Effector CD8-positive, alpha-beta T cell (primary cell): ENCODE results near the gene CCNG2.
A peak's percentile ranks its signal among the peaks of the same experiment; 100 is the strongest.

Experiments
- DNase-seq: peaks from one replicate; lab custom pipeline; 2025; lab: John Stamatoyannopoulos, UW

Gene CCNG2

DNA sequence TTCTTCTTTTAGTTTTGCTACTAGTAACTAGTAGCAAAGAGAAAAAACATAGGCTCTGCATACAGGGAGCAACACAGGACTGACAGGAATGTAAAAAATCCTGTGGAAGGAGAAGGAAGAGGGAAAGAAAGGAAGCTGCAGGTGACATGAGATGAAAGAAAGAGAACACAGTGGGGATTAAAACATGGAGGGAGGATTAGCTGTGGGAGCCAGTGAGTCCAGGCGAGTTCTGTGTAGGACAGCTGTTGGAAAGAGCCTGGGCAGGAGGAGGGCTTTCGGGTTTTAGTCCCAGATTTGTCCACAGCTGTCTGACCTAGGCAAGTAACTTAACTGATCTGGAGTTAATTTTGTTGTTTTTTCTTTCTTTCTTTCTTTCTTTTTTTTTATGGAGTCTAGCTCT is 21.6 kb downstream of the CCNG2 start:
- DNase-seq, result no peak

DNA sequence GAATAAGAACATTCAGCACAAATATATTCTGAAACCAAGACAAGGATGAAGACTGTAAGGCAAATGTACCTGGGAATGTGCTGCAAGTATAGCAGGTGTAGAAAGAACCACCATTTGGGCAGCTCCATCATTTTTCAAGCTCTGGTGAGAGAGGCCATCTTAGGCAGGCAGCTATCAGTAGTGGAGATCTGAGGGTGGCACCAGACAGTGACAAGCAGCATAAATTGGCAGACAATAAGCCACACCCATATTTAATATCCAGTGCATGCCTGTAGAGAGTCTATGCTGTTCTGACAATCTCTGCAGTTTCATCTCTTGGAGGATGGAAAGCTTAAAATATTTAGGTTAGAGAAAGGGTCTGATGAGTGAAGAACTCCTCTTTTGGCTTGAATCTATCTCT is 22.5 kb downstream of the CCNG2 start:
- DNase-seq, result no peak

DNA sequence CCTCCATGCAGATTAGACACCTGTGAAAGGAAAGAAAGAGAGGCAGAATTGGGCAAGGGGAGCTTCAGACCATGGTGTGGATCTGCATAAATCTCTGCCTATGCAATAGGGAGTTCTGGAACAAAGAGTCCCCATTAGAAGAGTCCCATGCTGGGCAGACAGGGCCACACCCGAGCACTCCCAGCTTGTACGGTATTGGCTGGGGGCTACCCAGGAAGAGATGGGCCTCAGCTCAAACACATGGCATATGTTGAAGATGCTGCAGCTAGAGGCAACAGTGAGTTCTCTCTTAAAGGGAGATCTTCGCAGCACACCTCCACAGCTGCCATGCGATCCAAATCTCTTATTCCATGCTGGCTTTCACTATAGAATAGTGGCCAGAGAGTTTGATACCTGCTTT is 24.7 kb downstream of the CCNG2 start:
- no peak for DNase-seq

DNA sequence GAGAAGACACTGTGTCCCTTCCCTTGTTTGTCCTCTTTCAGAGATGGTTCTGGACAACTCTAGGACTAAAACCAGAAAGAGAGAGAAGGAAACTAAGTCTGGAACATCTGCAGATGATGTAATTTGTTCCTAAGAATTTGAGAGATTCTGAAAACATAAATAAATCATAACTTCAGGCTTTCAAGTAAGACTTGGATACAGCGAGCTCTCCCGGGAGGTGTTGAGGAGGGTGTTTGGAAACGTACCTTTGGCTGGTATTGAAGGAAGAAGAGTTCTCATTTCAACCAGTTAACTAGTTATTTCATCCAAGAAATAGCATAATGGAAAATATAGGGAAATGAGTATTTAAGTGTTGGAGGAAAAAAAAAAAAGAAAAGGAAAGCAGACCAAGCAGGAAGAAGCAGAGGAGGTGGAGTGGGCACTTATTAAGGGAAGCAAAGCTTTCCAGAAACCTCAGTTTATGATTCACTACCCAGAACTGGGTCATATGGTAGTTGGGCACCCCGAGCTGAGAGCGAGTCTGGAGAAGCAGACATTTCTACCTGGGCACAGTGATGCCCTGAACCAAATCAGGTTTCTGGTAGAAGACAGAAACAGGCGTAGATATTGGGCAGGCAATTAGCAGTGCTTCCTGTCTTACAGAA is 26.9 kb downstream of the CCNG2 start:
- DNase-seq, result no peak

DNA sequence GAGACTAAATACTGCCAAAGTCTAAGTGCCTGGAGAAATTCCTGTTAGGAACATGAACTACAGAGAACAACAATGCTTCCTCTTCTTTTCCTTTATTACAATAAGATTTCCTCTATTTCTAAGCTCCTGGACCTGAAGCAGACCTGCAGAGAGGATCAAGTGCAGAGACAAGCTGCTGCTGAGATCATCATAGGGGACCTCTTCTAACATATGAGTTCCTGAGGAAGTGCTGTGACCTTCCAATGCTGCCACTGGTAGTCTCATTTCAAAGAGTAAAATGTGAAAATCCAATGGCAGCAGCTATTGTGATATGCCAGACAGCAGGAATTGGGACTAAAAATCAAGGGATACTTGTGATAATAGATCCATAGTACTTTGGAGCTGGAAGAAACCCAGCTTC is 28.0 kb downstream of the CCNG2 start:
- no peak for DNase-seq

DNA sequence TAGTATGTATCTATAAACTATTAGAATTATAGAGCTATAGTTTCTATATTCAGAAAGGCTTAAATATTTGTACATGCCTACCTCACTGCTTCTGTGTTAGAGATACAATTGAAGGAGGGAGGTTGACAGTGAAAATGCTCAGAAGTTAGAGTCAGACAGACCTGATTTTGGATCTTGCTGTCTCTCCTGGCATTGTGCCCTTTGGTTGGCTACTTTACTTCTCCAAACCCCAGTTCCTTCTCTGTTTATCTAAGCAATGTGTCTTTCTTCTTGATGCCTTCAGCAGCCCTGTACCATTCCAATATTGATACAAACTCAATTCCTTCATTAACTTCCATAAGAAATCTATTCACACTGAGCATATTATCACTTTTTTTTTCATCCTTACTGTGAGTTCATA is 28.7 kb downstream of the CCNG2 start:
- no peak for DNase-seq

DNA sequence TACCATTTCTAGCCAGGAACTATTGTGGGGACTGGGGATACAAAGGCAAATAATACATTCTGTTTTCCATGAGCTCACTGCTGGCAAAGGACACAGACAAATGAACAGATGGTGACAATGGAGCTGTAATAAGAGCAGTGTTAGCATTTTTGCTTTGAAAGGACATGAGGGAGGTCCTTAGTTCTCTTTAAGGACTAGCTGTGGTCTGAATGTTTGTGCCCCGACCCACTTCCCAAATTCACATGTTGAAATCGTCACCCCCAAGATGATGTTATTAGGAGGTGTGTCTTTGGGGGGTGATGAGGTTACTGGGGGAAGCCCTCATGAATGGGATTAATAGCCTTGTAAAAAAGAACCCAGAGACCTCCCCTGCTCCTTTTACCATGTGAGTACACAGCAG is 30.3 kb downstream of the CCNG2 start:
- no peak for DNase-seq

DNA sequence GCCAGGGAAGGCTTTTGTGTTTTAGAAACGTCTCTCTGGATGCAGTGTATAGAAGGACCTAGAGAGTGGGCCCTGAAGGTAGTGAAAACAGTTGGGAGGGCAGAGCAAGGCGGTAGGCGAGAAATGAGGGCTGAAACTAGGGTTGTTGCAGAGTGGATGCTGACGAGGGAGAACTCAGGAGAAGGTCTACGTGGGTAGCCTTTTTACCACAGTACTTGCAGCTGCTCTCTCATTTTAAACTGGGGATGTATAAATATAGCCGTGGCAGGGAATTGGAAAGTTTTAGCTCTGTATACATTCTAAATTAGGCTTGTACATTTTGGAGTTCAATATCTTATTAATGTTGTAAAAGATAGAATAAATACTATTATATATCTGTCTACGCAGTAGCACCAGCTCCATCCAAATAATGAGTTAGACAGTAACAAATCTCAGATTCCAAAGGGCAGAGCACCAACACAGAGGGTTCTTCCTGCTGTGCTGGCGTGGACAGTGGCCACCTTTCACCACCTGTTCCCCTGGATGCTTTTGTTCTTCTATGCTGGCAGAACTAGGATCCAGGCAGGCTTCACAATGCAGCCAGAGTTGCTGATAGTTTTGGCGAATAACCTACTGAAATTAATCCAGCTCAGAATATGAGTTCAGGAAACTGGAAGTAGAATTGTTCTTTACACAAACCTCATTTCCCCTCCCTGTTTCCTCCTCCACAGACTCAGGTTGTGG is 31.7 kb downstream of the CCNG2 start:
- no peak for DNase-seq

DNA sequence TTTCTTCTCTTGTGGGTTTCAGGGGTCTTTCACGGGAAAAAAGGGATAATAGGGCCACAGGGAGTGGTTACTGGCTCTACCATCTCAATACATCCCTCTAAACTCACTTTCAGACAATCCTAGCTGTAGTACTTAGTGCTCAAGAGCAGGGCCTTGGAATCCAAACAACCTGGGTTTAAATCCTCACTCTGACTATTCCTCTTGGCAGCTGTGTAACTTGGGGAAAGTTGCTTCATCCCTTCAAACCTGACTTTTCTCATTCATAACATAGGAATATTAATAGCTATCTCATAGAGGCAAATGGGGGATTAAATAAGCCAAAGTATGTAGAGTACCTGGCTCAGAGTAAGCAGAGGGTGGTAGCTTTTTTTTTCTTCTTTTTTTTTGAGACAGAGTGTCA is 32.4 kb downstream of the CCNG2 start:
- DNase-seq, result no peak

DNA sequence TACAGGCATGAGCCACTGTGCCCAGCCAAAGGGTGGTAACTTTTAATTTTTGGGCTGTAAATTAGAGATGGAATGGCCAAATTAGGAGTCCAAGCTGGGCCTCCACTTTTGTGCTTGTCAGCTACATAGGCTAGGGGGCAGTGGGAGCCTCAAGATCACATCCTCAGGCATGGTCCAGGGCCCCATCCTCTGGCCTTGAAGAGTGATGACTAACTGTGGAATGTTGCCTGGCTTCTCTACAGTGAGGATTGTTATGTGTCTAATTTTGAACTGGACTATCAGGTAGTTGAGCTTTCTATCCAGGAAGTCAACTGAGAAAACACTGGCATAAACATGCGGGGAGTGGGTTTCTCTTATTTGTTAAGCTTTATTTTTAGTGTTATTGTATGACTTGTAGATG is 33.0 kb downstream of the CCNG2 start:
- no peak for DNase-seq

DNA sequence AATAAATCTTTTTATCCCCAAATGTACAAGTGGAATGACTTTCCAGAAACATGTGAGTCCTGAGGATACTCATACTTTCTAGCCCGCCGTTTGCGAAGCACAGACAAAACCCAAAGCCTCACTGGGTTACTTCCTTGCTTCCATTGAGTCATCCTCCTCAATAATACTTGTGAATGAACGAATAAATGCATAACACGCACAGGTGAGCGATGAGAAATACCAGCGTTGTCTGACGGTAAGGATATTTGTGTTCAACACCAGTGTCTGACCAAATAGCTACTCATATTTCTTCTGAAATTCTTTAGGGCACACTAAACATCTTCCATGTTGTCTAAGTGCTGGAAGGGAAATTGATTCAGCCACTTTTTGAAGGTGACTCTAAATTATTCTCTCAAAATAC is 36.0 kb downstream of the CCNG2 start:
- DNase-seq, result no peak

DNA sequence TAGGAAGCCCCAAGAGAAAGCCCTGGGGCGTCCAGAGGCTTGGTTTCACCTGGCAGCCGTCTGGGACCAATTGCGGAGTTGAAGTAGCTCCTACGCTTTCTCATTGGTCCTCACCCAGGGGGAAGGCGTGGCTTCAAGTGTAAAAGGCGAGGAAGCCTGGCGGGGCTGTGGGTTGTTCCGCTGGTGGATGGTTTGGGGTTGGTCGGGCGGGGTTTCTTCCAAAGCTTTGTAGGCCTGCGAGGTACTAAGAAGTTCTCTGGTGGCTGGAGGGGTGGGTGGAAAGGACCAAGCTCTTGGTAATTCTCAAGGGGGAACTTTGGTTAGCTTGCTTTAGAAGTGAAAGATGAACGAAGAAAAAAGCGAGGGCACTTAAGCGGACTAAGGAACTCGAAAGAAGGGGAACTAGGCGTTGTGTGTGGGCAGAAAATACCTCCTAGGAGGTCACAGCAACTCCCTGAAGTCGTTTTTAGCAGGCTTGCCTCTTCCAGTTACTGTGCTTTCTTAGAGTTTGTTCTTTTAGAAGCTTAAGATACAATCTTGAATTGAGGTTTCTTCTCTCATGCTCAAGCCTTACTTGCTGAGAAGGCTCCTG is 36.6 kb downstream of the CCNG2 start:
- DNase-seq, result peak; percentile 62

DNA sequence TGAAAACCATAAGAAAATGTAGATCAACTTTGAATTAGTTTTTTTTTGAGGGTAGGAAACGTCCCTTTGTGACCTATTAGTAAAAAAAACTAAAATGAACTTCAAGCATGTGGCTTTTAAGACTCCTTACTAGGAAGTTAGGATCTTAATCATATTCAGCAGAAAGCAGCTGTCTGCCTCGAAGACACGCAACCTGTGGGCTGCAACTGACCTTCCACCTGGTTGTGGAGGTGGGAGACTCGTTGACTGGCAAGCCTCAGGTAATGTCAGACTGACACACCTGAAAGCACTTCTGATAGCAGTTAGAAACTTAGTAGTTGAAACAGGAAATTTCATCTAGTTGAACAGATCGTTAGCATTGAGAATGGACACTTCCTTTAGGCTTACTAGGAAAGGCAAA is 37.4 kb downstream of the CCNG2 start:
- DNase-seq, result no peak

DNA sequence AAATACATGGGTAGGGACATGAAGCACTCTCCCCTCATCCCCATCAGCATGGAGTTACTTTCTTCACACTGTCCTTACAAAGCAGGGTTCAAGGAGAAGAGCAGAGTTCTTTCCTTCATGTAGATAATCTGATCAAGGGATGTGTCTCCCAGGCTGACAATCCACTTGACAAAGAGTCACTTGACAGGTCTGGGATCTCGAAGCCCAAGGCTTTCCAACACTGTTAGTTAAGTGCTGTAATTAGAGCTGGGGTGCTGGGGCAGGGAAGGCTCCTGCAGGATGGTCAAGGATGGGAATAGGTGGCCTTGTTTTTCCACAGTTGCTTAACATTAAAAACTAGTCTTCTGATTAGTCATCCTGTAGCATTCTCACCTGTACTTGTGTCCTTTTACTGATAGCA is 38.0 kb downstream of the CCNG2 start:
- DNase-seq, result no peak

DNA sequence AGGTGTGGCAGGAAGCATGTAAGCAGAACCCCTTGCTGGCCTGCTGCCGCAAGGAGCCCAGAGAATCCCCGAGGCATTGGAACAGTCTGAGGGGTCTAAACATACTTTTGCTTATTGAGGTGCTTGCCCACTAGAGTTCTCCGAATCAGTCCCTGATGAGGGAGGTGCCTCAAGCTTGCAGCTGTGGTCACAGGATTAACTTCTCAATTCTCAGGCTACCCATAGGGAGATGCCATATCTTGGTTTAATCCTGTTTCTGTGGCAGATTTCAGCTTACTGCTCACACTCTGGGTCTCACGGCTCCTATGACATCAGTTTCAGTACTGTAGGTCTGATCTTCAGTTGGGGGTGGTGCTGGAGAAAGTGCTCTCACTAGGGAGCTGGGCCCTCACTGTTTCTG is 39.9 kb downstream of the CCNG2 start:
- no peak for DNase-seq

DNA sequence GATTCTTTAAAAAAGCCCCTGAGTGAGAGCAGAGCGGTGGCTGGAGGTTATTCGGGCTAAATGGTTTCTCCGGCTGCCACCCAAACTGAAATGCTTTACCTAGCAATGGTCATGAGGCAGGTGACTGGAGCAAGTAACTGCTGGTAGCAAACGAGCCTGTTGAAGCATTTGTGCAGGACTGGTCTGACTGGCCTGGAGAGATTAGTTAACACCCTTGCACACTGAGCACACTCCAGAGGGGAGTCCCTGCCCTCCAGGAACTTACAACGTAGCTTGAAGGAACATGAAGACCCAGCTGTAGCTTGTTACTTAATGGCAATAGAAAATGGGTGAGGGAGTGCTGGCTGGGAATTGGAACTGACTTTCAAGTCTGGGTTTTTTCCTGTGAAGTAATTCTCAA is 40.4 kb downstream of the CCNG2 start:
- no peak for DNase-seq

DNA sequence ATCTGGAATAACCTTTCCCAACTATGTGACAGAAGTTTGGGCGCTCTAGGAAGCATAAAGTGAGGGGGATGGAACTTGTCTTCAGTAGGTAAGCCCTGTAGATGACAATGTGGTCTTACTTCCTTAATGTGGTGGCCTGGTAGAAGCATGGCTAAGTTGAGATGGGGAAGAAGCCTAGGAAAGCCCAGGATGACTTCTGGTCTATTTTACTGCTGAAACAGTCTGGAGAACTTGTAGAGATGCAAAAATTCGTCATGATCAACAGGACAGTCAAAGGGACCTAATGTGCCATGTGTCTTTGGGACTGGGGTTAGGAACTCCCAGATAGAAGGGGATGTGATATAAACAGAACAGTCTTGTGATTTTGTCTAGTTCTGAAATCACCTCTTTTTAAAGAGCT is 40.8 kb downstream of the CCNG2 start:
- DNase-seq, result no peak

DNA sequence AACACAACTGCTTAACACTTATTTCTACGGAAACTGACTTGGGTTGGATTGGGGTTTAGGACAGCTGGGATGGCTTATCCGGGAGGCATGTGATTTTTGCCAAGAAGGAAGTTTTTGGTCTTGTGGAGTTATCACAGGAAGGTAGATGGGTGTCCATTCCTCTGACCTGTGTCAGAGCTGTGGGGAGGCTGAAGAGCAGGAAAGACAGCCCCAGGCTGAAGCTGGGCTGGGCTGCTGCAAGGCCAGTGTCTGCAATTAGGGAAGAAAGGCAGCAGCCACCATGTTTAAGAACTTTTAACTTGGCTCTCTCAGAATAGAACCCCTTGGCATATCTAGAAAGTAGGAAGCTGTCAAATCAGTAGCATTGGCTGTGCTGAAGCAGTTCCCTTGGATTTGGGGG is 42.3 kb downstream of the CCNG2 start:
- DNase-seq, result no peak

DNA sequence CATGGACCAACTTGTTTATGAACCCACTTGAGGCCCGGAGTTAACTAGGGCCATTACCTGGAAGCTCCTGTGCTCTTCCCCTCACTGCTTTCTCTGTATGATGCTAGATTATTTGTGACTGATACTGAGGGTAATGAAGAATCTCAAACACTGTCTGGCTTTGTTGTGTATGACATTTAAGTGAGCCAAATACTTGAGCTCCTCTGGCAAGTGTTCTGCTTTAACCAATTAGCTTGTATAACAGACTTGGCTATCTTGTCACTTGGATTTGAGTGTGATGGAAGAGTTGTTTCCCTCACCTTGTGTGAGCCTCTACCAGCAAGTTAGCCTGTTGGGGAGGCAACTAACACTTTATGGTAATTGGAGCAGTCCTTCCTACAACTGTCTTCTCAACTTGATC is 42.7 kb downstream of the CCNG2 start:
- DNase-seq, result no peak

DNA sequence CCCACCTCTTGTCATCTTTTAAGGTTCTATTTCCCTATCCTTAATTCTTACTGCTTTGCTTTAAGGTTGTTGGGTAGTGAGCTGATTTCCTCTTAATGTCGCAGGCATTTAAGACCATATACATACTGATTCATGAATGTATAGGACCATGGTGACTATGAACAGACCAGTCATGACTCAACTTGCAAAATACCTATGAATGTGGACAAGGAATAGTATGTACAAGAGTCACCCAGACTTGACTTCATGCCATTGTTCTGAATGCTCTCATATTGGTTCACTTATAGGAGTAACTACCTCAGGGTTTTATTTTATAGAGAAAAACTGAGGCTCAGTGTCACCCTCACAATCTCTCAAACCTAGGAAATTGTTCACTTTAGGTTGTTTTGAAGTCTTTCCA is 44.3 kb downstream of the CCNG2 start:
- DNase-seq, result no peak

DNA sequence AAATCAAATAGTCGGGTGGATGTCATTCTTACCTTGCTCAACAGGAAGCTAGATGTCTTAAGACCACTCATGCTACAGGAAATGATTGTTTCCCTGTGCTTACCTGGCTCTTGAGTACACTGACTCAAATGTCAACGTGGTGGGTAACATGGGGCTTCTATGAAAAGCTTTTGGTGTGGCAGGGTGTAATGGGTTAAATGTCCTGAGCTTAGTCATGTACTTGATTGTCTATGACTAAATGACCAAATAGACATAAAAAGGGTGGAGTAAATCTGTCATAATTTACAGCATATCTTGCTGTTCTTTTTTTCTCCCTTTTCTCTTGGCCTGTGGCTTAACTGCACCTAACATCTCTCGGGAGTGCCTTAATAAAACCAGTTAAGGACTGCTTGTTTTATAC is 44.9 kb downstream of the CCNG2 start:
- no peak for DNase-seq

DNA sequence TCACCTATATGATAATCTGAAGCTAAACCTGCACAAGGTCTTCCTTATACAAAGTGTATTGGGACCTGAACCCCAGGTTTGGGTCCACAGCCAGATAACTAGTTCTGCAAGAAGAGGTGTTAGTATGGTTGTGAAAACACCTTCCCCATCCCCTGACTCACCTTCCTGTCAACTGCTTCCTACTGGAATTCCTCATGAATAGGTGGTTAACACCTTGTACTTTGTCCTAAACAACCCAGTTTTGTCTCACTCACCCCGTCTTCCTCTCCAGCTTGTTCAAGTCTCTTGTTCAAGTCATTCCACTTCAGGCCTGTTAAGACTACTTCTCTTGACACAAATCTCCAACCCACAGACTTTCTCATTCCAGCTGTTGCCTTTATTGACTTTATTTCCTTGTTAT is 45.5 kb downstream of the CCNG2 start:
- no peak for DNase-seq

DNA sequence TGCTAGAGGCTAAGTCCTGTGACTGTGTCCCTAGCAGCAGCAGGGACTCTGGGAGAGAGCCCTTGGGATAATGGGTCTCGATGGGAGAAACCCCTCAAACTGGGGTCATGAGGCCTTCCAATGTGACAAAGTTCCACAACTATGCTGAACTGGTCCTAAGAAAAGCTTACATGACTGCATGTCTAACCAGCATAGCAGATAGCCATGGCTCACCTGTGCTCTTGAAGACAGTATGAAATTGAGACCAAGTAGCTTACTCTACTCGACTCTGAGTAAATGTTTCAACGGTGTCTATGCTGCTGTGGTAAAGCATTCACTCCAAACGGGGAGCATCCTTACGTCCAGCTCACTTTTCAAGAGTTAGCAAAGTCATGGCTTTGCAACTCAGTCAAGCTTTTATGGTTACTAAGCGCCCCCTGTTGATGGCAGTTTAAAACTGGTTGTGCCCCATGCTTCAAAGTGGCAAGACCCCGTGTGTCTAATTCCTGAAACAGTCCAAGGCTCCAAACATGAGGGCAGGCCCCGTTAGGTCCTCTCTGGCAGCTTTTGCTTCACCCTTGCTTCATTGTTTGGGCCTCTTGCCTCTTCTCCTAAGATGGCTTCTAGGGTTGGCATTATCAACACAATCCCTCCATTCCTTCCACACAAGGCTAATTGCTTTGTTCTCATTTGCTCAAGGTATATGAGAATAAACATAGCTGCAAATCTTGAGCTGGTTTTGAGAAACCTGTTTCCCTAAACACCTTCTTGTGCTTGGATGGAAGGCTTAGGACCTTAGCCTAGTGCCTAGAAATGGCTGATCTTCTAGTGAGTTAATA is 46.6 kb downstream of the CCNG2 start:
- peak; percentile 58 for DNase-seq
